Nephron progenitor cell (in vitro differentiated cells): ENCODE results near the gene FFAR1.

Experiments
- DNase-seq: peaks from one replicate; pipeline ENCODE4 v3.0.0; 2021
- H3K27ac Mint-ChIP-seq: 2 replicates; pipeline ENCODE4 v1.8.0; 2021; ENCODE audit warnings: mild to moderate bottlenecking, moderate library complexity, mixed read lengths
- H3K27me3 Mint-ChIP-seq: 2 replicates; pipeline ENCODE4 v1.8.0; 2021; ENCODE audit warnings: mild to moderate bottlenecking, low read depth, mixed read lengths; ENCODE audit not compliant: poor library complexity
- H3K36me3 Mint-ChIP-seq: 2 replicates; pipeline ENCODE4 v1.8.0; 2021; ENCODE audit warnings: low read depth, mixed read lengths
- H3K4me1 Mint-ChIP-seq: 2 replicates; pipeline ENCODE4 v1.8.0; 2021; ENCODE audit warnings: mixed read lengths
- H3K4me3 Mint-ChIP-seq: 2 replicates; pipeline ENCODE4 v1.8.0; 2021; ENCODE audit warnings: mild to moderate bottlenecking, moderate library complexity, mixed read lengths
- H3K9me3 Mint-ChIP-seq: 2 replicates; pipeline ENCODE4 v1.8.0; 2021; ENCODE audit warnings: mild to moderate bottlenecking, moderate library complexity, mixed read lengths
- TF ChIP-seq, protein P1 (sequence below): fragments of 200-600 bp; sonication (generic); IDR thresholded peaks from 2 replicates; pipeline ENCODE4 v1.5.0; 2021; ENCODE audit warnings: antibody characterized with exemption

Gene FFAR1

DNA sequence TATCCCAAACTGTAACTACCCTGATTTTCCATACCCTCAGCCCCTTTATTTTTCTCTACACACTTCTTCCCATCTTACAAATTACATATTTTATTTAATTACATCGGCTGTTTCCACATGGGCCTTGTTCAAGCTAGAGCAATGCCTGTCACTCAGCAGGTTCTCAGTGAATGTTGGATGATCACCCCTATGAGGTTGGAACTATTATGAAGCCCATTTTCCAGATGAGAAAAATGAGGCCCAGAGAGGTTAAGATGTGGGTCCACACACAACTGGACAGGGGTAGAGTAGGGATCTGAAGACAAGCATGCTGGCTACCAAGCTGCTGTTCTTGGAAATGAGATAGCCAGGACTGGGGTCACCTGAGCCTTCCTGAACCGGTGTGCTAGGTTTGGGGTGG lies 45.7 kb upstream of the FFAR1 start:
- Mint-ChIP-seq H3K27me3 (peaks cover 8% of the 10 kb centered on the region), H3K4me3 (no peak overlapping the region), H3K9me3 (no peaks in the 10 kb centered on the region), H3K4me1 (peaks cover 24% of the 10 kb centered on the region), H3K36me3 (no peaks in the 10 kb centered on the region), H3K27ac (no peak overlapping the region)
- no peak for DNase-seq
- TF ChIP-seq, protein P1, sequence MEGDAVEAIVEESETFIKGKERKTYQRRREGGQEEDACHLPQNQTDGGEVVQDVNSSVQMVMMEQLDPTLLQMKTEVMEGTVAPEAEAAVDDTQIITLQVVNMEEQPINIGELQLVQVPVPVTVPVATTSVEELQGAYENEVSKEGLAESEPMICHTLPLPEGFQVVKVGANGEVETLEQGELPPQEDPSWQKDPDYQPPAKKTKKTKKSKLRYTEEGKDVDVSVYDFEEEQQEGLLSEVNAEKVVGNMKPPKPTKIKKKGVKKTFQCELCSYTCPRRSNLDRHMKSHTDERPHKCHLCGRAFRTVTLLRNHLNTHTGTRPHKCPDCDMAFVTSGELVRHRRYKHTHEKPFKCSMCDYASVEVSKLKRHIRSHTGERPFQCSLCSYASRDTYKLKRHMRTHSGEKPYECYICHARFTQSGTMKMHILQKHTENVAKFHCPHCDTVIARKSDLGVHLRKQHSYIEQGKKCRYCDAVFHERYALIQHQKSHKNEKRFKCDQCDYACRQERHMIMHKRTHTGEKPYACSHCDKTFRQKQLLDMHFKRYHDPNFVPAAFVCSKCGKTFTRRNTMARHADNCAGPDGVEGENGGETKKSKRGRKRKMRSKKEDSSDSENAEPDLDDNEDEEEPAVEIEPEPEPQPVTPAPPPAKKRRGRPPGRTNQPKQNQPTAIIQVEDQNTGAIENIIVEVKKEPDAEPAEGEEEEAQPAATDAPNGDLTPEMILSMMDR, result no peak

DNA sequence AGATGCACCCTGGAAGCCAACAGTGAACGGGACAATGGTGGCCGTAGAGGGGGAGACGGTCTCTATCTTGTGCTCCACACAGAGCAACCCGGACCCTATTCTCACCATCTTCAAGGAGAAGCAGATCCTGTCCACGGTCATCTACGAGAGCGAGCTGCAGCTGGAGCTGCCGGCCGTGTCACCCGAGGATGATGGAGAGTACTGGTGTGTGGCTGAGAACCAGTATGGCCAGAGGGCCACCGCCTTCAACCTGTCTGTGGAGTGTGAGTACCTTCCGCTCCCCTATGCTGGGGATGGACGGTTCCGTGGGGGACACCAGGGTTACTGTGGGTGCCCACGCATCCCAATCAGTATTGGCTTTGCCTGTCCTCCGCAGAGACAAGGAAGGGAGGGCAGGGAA lies 45.3 kb upstream of the FFAR1 start:
- no peak overlapping the region for H3K4me3 Mint-ChIP-seq
- peaks cover 29% of the 10 kb centered on the region for H3K4me1 Mint-ChIP-seq
- H3K27ac Mint-ChIP-seq, result no peak overlapping the region

DNA sequence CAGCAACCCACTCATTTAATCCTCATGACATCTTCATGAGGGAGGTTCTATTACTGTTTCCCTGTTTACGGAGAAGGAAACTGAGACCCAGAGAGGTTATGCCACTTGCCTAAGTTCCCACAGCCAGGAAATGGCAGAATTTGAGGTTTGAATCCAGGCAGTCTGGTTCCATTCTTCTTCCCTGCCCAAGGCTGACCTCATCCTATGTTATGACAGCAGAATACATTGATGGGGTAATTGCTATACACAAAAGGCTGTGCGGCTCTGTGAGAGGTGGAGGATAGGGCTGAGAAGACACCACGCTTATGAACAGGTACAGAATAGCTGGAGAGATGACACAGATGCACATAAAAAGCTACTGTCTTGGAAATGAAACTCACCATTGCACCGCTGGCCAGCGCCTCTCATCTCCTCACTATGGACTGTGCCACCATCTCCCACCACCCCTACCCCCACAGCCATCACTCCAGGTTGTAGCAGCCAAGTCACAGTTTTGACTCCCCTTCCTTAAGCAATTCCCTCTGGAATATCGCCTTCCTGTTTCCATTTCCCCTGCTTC lies 44.3 kb upstream of the FFAR1 start:
- Mint-ChIP-seq H3K9me3 (no peaks in the 10 kb centered on the region), H3K4me1 (peaks cover 39% of the 10 kb centered on the region), H3K36me3 (no peaks in the 10 kb centered on the region), H3K27me3 (peaks cover 9% of the 10 kb centered on the region), H3K4me3 (no peak overlapping the region), H3K27ac (no peak overlapping the region)
- no peak for DNase-seq
- TF ChIP-seq, protein P1, result no peak

More for the DNA sequence above, 45.3 kb upstream of the FFAR1 start:
- no peaks in the 10 kb centered on the region for H3K36me3 Mint-ChIP-seq
- no peak for DNase-seq
- H3K9me3 Mint-ChIP-seq, result no peaks in the 10 kb centered on the region
- TF ChIP-seq, protein P1, result no peak
- peaks cover 9% of the 10 kb centered on the region for H3K27me3 Mint-ChIP-seq

DNA sequence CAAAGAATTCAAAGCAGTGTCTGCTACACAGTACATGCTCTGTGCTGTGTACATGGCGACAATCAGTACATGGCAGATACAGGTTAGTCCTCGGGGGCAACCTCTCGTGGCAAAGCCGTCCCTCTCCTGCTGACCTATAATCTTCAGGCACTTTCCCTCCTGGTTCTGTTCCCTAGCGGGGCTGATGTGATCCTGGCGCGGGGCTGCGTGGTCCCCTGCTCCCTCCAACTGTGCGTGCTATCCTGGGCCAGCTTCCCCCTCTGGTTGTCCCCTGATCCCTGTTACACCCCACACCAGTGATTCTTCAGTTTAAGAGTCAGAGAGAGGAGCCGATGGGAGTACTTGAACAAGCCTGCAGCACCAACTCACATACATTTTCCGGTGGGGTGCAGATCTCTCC lies 43.7 kb upstream of the FFAR1 start:
- Mint-ChIP-seq H3K4me1 (peaks cover 45% of the 10 kb centered on the region), H3K27ac (no peak overlapping the region), H3K27me3 (peaks cover 9% of the 10 kb centered on the region), H3K4me3 (no peak overlapping the region), H3K36me3 (no peaks in the 10 kb centered on the region), H3K9me3 (no peaks in the 10 kb centered on the region)
- TF ChIP-seq, protein P1, result no peak
- DNase-seq, result no peak

DNA sequence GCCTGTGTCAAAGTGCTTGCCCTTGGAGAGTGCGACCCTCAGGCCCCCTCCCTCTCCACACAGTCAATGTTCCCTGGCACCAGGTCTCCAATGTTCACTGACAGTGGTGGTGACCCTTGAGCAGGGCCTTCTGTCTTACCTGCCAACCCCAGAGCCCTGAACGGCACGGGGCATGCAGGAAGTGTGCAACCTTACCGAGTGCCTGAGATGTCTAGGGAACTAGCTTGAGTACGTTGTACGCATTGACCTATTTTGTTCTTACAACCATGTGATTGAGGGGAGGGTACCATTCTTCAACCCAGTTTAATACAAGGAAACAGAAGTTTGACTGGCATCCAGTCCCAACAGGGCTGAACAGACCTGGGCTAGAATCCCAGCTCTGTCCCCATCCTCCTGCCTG lies 42.5 kb upstream of the FFAR1 start:
- peaks cover 8% of the 10 kb centered on the region for H3K27me3 Mint-ChIP-seq
- no peaks in the 10 kb centered on the region for H3K36me3 Mint-ChIP-seq
- DNase-seq, result no peak
- no peak overlapping the region for H3K27ac Mint-ChIP-seq
- no peaks in the 10 kb centered on the region for H3K9me3 Mint-ChIP-seq
- no peak overlapping the region for H3K4me3 Mint-ChIP-seq
- TF ChIP-seq, protein P1, result no peak
- H3K4me1 Mint-ChIP-seq, result peaks cover 56% of the 10 kb centered on the region

DNA sequence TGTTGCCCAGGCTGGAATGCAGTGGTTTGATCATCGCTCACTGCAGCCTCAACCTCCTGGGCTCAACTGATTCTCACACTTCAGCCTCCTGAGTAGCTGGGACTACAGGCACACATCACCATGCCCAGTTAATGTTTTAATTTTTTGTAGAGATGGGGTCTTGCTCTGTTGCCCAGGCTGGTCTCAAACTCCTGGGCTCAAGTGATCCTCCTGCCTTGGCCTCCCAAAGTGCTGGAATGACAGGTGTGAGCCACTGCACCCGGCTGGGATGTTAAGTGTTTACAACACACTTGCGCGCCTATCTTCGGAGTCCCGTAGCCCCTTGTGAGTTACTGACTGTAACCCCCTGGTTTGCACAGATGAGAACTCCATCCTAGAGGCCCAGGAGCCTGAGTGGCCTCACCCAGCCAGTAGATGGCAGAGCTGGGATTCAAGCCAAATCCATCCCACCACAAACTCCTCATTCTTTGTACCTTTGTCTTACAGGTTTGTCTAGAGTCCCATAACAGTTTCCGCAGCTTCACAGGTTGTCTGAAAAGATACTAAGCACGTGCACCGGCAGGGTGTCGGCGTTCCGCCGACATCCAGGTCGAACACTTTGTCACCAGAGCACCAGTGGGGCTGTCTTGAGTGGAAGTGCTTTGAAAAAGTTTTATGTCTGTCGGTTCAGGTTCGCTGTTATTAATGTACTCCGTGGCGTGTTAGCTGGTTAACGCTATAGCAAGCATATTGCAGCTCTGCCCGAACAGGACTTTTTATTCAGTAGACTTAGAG lies 41.0 kb upstream of the FFAR1 start:
- no peaks in the 10 kb centered on the region for H3K36me3 Mint-ChIP-seq
- H3K27ac Mint-ChIP-seq, result peak overlapping the region; percentile 32

More for the DNA sequence above, 41.0 kb upstream of the FFAR1 start:
- H3K9me3 Mint-ChIP-seq, result no peaks in the 10 kb centered on the region
- TF ChIP-seq, protein P1, result peak; percentile 37
- H3K4me3 Mint-ChIP-seq, result no peak overlapping the region
- peaks cover 11% of the 10 kb centered on the region for H3K27me3 Mint-ChIP-seq
- peaks cover 71% of the 10 kb centered on the region for H3K4me1 Mint-ChIP-seq
- no peak for DNase-seq
